AML-193 (cell line): Measurements from ENCODE around the gene HOXB3.
"Not testable (repeated sequence)": the region's sequence is repeated elsewhere in the genome, so short reads cannot be mapped to it uniquely, and the experiment has no call there.

Source experiments
- DNase-seq, 2 experiments: peaks; one replicate each; lab custom pipeline; 2025; lab: John Stamatoyannopoulos, UW

Gene HOXB3

DNA sequence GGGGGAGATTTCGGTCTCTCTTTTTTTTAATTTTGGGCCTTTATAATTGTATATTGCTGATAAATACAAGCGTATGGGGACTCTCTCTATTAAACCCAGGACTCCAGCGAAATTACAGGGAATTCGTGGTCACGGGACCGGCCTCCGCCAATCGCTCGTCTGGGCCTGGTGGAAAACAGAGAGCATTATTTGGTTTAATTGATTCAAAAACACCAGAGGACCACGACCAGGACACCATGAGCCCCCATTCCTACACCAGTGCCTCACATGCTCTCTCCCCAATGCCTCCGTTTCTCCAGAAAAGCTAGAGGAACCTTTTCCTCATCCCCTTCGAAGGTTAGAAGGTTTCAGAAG, 45.0 kb downstream of the HOXB3 start, which contains the start of gene HOXB2:
Gene HOXB2, minus strand, starts transcription at position 88 of the 354 bp plus-strand sequence. CDS start 198 bp downstream, outside the sequence.
- DNase-seq = no peak

- no peak for DNase-seq
Observed at GRCh38 chr17:48544349-48545021, 45.6 kb downstream of the HOXB3 start.

GRCh38 chr17:48543854-48544348, 46.1 kb downstream of the HOXB3 start:
- no peak for DNase-seq

DNA sequence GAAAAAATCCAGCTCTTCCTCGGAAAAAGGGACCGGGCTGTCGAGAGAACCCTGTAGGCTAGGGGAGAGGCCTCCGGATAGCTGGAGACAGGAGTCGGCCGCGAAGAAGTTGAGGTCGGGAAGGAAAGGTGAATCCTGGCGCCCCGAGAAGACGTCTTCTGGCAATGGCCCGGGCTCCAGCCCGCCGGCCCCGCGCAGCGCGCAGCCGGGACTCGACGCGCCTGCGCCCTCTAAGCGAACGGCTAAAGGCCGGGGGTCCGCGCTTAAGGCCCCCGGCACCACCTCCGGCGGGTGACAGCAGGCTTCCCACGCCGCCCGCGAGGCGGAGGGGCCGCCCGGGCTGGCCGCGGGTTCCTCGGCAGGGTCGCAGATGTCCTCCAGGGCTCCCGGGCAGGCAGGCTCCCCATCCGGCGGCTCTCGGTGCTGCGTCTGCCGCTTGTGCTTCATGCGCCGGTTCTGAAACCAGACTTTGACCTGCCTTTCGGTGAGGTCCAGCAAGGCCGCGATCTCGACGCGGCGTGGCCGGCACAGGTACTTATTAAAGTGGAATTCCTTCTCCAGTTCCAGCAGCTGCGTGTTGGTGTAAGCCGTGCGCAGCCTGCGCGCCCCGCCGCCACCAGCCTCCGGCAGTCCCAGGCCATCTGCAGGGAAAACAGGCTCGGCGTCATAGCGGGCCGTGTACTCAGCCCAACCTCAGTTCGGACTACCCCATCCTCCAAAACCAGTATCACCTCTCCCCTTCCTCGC, 46.8 kb downstream of the HOXB3 start:
- DNase-seq = no peak

GRCh38 chr17:48542698-48543106, 47.3 kb downstream of the HOXB3 start:
- no peak for DNase-seq

- DNase-seq = no peak
Observed at GRCh38 chr17:48542114-48542656, 47.9 kb downstream of the HOXB3 start.

GRCh38 chr17:48541577-48542113, 48.4 kb downstream of the HOXB3 start:
- no peak for DNase-seq

GRCh38 chr17:48541036-48541576, 48.9 kb downstream of the HOXB3 start:
- DNase-seq = no peak

- DNase-seq = no peak
Observed at GRCh38 chr17:48540213-48540612, 49.8 kb downstream of the HOXB3 start.

DNA sequence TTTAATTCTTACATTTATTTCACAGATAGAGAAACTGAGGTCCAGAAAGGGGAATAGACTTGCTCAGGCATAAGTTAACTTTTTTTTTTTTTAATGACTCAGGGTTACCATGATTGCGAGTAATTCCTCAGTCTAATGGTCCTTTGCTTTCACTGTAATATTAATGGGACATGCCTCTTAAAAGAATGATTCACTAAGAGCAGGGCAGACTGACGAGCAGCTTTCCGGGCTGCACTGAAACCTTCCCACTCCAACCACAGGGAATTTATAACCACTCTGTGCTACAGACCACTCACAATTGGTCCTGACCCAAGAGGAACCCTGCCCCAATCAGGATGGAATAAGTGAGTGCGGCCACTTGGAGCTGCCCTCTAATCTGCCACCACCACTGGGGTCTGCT, 50.9 kb downstream of the HOXB3 start:
- no peak for DNase-seq

DNA sequence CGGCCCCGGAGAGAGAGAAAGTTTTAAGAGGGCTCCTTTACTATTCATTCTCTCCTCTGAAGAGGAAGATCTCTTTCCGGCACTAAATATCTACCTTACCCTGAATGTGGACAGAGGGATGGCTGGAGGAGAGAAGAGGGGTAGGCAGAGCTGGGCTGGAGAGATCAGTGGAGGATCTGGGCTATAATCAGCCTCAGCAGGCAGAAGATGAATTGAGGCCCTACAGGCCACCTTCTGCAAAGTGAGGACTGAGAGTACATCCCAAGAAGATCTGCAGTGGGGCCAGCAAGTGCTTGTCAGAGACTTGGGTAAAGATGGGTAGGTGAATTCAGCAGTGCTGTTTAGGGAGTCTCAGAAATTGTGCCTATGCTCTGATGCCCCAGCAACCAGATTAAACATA, 52.7 kb downstream of the HOXB3 start:
- DNase-seq = no peak

DNA sequence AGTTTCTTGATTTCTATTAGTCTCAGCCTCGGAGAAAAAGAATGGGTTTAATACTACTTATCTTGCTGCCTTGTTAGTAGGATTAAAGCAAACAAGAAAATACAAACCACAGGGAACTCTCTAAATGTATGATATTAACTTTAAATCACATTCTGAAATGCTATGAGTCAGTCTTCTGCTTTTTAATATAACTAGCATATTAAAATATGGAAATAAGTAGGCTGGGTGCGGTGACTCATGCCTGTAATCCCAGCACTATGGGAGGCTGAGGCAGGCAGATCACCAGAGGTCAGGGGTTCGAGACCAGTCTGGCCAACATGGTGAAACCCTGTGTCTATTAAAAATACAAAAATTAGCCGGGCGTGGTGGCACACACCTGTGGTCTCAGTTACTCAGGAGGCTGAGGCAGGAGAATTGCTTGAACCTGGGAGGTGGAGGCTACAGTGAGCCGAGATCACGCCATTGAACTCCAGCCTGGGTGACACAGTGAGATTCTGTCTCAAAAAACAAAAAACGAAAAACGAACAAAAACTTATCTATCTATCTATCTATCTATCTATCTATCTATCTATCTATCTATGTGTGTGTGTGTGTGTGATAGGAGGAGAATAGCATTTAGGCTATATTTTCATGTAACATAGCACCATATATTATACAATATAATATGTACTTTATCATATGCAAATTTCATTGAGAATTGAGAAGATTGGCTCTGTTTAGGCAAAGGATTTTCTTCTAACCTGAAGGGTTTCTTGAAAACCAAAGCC, 54.1 kb downstream of the HOXB3 start:
- DNase-seq = not testable (repeated sequence)

DNA sequence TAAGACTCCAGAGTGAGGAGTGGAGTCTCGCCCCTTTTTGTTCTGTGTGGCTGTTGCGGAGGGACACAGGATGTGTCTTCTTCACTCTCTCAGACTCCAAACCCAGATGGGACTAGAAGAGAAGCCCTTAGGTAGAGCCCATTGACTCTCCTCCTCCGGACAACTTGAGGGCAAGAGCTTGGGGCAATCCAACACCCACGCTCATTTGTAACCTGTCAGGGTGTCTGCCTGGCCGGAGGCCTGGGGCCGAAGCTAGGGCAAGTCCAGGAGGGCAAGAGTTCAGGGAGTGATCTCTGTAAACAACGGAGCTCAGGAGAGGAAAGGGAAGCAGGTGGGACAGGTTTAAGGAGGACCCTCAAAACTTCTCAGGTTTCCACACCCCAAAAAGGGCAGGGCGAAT, 57.8 kb downstream of the HOXB3 start:
- no peak for DNase-seq

GRCh38 chr17:48530887-48531272, 59.2 kb downstream of the HOXB3 start, which contains the start of gene HOXB1:
Gene HOXB1, minus strand, starts transcription at chr17:48531011. Its CDS starts 107 bp downstream, at chr17:48530904.
- DNase-seq = no peak

GRCh38 chr17:48530208-48530886, 59.7 kb downstream of the HOXB3 start:
- no peak for DNase-seq

DNA sequence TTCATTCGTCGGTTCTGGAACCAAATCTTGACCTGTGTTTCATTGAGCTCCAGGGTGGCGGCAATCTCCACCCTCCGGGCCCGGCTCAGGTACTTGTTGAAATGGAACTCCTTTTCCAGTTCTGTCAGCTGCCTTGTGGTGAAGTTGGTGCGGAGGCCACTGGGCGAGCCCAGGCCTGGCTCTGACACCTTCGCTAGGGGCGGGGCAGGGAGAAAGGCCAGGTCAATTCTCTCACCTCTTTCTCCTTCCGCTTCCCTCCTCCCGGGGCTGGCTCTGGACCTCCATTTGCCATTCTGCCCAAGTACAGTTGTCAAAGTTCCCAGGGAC, 60.4 kb downstream of the HOXB3 start:
- DNase-seq = no peak

GRCh38 chr17:48528936-48529682, 60.9 kb downstream of the HOXB3 start:
- DNase-seq = no peak

GRCh38 chr17:48528153-48528935, 61.7 kb downstream of the HOXB3 start:
- DNase-seq = no peak

DNA sequence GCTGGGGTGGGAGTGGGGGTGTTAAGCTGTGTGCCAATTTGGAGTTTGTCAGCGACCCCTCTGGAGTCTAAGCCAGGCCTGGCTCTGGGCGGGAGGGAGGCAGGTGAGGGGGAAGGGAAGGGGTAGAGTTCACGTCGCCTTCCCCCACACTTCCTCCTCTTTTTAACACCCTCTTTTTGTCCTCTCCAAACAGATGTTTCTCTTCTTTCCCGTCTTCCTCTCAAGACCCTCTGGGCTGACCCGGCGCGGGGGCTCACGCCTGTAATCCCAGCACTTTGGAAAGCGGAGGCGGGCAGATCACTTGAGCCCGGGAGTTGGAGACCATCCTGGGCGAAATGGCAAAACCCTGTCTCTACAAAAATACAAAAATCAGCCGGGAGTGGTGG, 62.5 kb downstream of the HOXB3 start:
- DNase-seq = no peak
